HFFc6 (cell line): ENCODE data around the gene CCR2. TPM values are rescaled to one million over a fixed set of nuclear protein-coding genes. Genes with fewer than 3 reads are reported as not detected.
A peak's percentile ranks its signal among the peaks of the same experiment; 100 is the strongest.

Source experiments
- DNase-seq: peaks from one replicate; pipeline ENCODE4 v3.0.0-alpha.2; 2018
- H3K27ac Mint-ChIP-seq: 2 replicates; pipeline ENCODE4 v1.8.0; 2020; ENCODE audit warnings: mild to moderate bottlenecking, mixed read lengths
- H3K27me3 Mint-ChIP-seq: 2 replicates; pipeline ENCODE4 v1.8.0; 2021; ENCODE audit warnings: mild to moderate bottlenecking, moderate library complexity, mixed read lengths; ENCODE audit not compliant: insufficient read depth
- H3K36me3 Mint-ChIP-seq: 2 replicates; pipeline ENCODE4 v1.8.0; 2021; ENCODE audit warnings: low read depth, mixed read lengths
- H3K4me1 Mint-ChIP-seq: 2 replicates; pipeline ENCODE4 v1.8.0; 2020; ENCODE audit warnings: low read depth, mixed read lengths
- H3K4me3 Mint-ChIP-seq: 2 replicates; pipeline ENCODE4 v1.8.0; 2020; ENCODE audit warnings: mild to moderate bottlenecking, moderate library complexity, mixed read lengths
- H3K9me3 Mint-ChIP-seq: 2 replicates; pipeline ENCODE4 v1.8.0; 2020; ENCODE audit warnings: mild to moderate bottlenecking, mixed read lengths
- total RNA-seq, 6 experiments: library from RNA; stranded (reverse); fragmentation: NEBNext Ultra II Directional; extraction: Animal tissue kit (Norgen Biotek cat#: 25700); gene quantifications; 2 replicates in 1 of 6; 3 replicates in 5 of 6; pipeline ENCODE4 v1.2.3, GENCODE V29; 2021
- TF ChIP-seq, protein P1 (sequence below): fragments of 200-600 bp; sonication (generic); IDR thresholded peaks from 2 replicates; pipeline ENCODE4 v1.5.0; 2021; ENCODE audit warnings: antibody characterized with exemption, mild to moderate bottlenecking

The CCR2 gene
- total RNA-seq, 6 experiments from 2014 or later = not detected

DNA sequence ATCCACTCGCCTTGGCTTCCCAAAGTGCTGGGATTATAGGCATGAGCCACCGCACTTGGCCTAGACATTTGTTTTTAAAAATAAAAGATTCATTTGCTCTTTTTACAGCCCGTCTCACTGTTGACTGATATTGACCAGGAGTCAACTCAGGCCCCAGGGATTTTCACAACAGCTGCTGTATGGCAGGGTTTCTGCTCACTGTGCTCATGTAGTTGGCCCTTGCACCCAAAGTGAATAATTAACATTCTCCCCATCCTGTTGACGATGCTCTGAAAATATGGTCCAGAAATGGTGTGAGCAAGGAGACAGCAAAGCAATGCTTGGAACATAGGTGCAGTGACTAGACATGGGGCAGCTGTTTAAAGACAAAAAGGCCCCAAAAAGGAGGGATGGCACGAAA lies 13.9 kb downstream of the CCR2 start:
- Mint-ChIP-seq H3K27ac (no peak overlapping the region), H3K4me1 (no peaks in the 10 kb centered on the region)

DNA sequence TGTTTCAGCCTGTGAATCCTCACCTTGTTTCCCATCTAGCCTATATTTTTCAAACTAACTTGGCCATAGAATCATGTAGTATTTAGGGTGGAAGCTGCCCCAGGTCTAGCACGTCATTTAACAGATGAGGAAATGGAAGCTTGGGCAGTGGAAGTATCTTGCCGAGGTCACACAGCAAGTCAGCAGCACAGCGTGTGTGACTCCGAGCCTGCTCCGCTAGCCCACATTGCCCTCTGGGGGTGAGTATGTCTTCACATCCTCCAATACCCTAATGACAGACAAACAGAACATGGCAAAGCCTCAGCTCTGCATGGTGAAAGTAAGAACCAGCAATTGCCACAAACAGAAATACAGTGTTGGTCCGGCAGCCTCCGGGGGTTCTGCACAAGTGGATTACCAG lies 14.7 kb downstream of the CCR2 start:
- H3K9me3 Mint-ChIP-seq = no peaks in the 10 kb centered on the region
- peaks cover 48% of the 10 kb centered on the region for H3K27me3 Mint-ChIP-seq
- H3K36me3 Mint-ChIP-seq = no peaks in the 10 kb centered on the region
- no peak overlapping the region for H3K27ac Mint-ChIP-seq
- DNase-seq = no peak
- TF ChIP-seq, protein P1, sequence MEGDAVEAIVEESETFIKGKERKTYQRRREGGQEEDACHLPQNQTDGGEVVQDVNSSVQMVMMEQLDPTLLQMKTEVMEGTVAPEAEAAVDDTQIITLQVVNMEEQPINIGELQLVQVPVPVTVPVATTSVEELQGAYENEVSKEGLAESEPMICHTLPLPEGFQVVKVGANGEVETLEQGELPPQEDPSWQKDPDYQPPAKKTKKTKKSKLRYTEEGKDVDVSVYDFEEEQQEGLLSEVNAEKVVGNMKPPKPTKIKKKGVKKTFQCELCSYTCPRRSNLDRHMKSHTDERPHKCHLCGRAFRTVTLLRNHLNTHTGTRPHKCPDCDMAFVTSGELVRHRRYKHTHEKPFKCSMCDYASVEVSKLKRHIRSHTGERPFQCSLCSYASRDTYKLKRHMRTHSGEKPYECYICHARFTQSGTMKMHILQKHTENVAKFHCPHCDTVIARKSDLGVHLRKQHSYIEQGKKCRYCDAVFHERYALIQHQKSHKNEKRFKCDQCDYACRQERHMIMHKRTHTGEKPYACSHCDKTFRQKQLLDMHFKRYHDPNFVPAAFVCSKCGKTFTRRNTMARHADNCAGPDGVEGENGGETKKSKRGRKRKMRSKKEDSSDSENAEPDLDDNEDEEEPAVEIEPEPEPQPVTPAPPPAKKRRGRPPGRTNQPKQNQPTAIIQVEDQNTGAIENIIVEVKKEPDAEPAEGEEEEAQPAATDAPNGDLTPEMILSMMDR = peak; percentile 37; the same call in 1 of the 2 replicates
- no peak overlapping the region for H3K4me3 Mint-ChIP-seq
- no peaks in the 10 kb centered on the region for H3K4me1 Mint-ChIP-seq

More for the DNA sequence above, 13.9 kb downstream of the CCR2 start:
- peaks cover 43% of the 10 kb centered on the region for H3K27me3 Mint-ChIP-seq
- no peaks in the 10 kb centered on the region for H3K36me3 Mint-ChIP-seq
- no peak overlapping the region for H3K4me3 Mint-ChIP-seq
- DNase-seq = no peak
- TF ChIP-seq, protein P1 = no peak
- H3K9me3 Mint-ChIP-seq = no peaks in the 10 kb centered on the region

DNA sequence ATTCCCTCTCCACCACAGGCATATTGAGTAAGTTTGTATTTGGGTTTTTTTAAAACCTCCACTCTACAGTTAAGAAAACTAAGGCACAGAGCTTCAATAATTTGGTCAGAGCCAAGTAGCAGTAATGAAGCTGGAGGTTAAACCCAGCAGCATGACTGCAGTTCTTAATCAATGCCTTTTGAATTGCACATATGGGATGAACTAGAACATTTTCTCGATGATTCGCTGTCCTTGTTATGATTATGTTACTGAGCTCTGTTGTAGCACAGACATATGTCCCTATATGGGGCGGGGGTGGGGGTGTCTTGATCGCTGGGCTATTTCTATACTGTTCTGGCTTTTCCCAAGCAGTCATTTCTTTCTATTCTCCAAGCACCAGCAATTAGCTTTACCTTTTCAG lies 15.2 kb downstream of the CCR2 start:
- no peak for DNase-seq
- no peak overlapping the region for H3K27ac Mint-ChIP-seq
- TF ChIP-seq, protein P1 = no peak
- H3K27me3 Mint-ChIP-seq = peaks cover 44% of the 10 kb centered on the region
- no peaks in the 10 kb centered on the region for H3K9me3 Mint-ChIP-seq
- no peaks in the 10 kb centered on the region for H3K4me1 Mint-ChIP-seq
- H3K36me3 Mint-ChIP-seq = no peaks in the 10 kb centered on the region
- H3K4me3 Mint-ChIP-seq = no peak overlapping the region

DNA sequence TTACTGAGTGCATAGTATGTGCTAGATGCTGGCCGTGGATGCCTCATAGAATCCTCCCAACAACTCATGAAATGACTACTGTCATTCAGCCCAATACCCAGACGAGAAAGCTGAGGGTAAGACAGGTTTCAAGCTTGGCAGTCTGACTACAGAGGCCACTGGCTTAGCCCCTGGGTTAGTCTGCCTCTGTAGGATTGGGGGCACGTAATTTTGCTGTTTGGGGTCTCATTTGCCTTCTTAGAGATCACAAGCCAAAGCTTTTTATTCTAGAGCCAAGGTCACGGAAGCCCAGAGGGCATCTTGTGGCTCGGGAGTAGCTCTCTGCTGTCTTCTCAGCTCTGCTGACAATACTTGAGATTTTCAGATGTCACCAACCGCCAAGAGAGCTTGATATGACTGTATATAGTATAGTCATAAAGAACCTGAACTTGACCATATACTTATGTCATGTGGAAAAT lies 15.8 kb downstream of the CCR2 start:
- no peaks in the 10 kb centered on the region for H3K36me3 Mint-ChIP-seq
- H3K9me3 Mint-ChIP-seq = no peaks in the 10 kb centered on the region
- peaks cover 45% of the 10 kb centered on the region for H3K27me3 Mint-ChIP-seq
- no peak overlapping the region for H3K4me3 Mint-ChIP-seq
- H3K27ac Mint-ChIP-seq = no peak overlapping the region
- TF ChIP-seq, protein P1 = no peak
- DNase-seq = no peak
- H3K4me1 Mint-ChIP-seq = no peaks in the 10 kb centered on the region

DNA sequence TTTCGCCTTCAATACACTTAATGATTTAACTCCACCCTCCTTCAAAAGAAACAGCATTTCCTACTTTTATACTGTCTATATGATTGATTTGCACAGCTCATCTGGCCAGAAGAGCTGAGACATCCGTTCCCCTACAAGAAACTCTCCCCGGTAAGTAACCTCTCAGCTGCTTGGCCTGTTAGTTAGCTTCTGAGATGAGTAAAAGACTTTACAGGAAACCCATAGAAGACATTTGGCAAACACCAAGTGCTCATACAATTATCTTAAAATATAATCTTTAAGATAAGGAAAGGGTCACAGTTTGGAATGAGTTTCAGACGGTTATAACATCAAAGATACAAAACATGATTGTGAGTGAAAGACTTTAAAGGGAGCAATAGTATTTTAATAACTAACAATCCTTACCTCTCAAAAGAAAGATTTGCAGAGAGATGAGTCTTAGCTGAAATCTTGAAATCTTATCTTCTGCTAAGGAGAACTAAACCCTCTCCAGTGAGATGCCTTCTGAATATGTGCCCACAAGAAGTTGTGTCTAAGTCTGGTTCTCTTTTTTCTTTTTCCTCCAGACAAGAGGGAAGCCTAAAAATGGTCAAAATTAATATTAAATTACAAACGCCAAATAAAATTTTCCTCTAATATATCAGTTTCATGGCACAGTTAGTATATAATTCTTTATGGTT lies 17.1 kb downstream of the CCR2 start, which contains the start of gene CCR5:
Gene CCR5, plus strand, starts transcription at position 108 of the 680 bp plus-strand sequence. CDS start 1,957 bp downstream, outside the sequence.
- H3K4me3 Mint-ChIP-seq = no peak within 1 kb of the TSS
- H3K27ac Mint-ChIP-seq = no peak within 1 kb of the TSS
- H3K27me3 Mint-ChIP-seq = peaks cover 53% of the 10 kb centered on the region
- H3K9me3 Mint-ChIP-seq = no peaks in the 10 kb centered on the region
- DNase-seq = no peak
- H3K36me3 Mint-ChIP-seq = no peaks in the 10 kb centered on the region
- TF ChIP-seq, protein P1 = no peak
- no peaks in the 10 kb centered on the region for H3K4me1 Mint-ChIP-seq
